GM18498 (cell line): ENCODE measurements around the gene ARHGEF37.

Source experiments
- ATAC-seq: cut with Tn5 transposase; IDR thresholded peaks from one replicate; pipeline ENCODE4 v1.9.1; 2021; ENCODE audit warnings: mild to moderate bottlenecking, moderate library complexity; ENCODE audit not compliant: unreplicated experiment

ARHGEF37 gene

DNA sequence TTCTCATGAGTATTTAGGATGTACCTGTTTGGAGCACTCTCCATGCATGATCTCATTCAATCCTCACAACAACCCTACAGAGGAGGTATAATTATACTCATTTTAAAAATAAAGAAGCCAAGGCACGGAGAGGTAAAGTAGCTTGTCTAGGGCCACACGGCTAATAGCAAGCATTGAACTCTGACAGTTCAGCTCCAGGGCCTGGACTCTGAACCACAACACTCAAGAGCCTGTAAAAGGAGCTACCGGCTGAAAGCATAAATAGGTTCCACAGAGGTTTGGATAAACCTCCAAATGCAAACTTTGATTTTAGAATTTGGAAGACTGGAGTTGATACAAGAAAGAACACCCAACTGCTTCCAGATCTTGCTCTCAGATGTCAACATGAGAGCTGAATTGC is 41.2 kb downstream of the ARHGEF37 start:
- no peak for ATAC-seq

DNA sequence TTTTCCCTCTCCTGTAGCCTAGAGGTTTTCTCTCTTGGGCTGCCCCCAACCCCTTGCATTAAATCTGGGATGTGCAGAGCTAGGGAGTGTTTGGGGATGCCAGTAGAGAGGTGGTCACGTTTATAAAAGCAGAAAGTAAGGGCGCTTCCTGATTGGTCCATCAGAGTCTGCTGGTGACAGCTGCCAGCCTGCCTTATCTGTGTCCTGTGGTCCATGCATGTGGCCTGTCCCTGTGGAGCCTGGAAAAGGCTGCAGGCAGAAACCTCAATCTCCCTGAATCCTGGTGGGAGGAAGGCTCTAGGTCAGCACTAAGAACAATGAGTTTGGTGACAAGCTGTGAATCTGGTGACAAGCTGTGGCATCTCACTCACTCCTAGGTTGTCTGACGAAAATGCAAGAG is 42.2 kb downstream of the ARHGEF37 start:
- ATAC-seq: no peak

GRCh38 chr5:149627070-149627469 is 45.8 kb downstream of the ARHGEF37 start:
- ATAC-seq: no peak

DNA sequence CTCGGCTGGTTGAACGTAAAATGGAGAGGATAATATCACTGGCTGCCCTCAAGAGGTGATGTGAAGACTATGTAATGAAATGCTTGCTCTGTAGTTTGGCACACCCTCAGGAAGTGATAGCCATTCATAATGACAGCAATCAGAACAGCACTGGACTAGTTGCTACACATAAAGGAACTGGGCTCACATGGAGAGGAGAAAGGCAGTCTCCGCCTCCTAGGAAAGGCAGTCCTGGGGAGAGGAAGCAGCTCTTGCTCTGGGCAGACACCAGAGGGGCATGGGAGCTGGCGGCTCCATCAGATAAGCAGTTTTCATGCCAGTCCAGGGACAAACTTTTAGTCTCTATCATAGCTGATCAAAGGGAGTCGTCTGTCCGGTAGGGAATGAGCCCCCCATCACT is 46.9 kb downstream of the ARHGEF37 start:
- no peak for ATAC-seq

- ATAC-seq: no peak
Observed at GRCh38 chr5:149628846-149629388, 47.6 kb downstream of the ARHGEF37 start.

- no peak for ATAC-seq
Observed at GRCh38 chr5:149629421-149629820, 48.1 kb downstream of the ARHGEF37 start.

DNA sequence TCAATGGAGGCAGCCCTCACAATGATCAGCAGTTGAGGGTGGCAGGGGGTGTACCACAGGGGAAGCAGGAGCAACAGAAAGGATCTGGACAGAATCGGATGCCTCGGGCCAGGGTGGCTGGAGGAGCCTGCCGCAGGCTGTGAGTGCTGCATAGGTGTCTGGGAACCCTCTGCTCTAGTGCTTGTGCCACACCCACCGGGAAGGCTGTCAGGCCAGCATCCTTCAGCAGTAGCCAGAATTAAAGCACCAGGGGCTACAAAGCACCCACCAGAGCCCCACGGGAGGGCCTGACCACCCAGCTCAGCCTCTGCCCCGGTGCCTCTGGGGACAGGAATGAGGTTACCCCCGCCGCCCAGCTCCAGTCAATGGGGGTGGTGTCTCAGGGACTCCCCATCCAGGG is 49.0 kb downstream of the ARHGEF37 start:
- no peak for ATAC-seq

DNA sequence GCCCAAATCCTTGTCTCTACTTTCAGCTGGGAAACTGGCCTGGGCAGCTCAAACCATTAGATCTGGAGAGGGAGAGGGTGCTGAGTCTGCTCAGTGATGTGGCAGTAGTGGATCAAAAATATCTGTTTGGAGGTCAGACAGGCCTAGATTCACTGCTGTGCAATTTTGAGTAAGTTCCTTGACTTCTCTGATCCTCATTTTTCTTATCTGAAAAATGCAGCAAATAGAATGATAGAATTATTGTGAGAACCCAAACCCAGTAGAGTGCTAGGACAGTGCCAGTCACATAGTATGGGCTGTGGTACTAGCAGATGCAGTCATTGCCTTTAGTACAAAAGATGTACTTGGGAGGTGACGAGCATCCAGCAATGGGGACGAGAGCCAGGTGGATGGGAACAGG is 50.2 kb downstream of the ARHGEF37 start:
- ATAC-seq: no peak

GRCh38 chr5:149632311-149633251 is 51.3 kb downstream of the ARHGEF37 start:
- no peak for ATAC-seq

GRCh38 chr5:149633476-149634350 is 52.4 kb downstream of the ARHGEF37 start:
- ATAC-seq: no peak

DNA sequence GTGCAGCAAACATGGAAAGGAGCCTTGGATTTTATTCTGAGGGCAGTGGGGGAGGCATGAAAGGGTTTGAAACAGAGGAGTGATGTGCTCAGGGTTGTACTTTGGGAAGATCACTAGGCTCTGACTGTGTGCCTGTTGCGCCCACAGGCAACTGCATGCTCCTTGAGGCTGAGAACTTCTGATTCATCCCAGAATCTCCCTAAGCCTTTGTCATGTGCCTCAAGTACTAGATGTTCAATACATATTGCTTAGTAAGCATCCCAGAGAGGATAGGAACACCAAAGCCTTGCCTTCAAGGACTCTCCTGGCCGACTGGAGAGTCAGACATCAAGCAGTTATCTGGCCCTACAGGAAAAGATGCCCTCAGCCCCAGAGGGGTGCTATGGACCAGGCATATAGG is 54.1 kb downstream of the ARHGEF37 start:
- no peak for ATAC-seq

DNA sequence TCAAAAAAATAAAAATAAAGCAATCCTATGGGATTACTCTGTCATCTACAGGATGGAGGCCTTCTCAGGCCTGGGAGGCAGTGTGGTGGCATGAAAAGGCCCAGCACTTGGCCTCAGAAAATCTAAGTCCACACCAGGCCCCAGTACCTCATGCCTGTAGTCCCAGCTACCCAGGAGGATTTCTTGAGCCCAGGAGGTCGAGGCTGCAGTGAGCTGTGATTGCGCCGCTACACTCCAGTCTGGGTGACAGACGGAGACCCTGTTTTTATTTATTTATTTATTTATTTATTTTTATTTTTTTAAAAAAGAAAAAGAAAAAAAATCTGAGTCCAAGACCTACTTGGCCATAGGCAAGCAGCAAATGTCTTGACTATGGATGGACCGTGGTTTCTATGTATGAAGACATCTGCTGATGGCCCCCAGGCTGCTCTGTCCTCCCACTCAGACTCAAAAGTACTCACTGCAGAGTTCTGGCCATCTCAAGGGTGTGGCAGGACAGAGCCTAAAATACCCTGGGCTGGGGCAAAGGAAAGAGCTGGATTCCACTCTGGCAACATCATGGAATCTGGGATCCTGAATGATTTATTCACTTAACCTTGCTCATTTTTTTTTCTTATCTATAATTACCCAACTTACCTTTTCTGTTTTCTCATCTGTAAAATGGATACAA is 55.0 kb downstream of the ARHGEF37 start:
- ATAC-seq: no peak

GRCh38 chr5:149636861-149637246 is 55.6 kb downstream of the ARHGEF37 start:
- ATAC-seq: peak; percentile 63

DNA sequence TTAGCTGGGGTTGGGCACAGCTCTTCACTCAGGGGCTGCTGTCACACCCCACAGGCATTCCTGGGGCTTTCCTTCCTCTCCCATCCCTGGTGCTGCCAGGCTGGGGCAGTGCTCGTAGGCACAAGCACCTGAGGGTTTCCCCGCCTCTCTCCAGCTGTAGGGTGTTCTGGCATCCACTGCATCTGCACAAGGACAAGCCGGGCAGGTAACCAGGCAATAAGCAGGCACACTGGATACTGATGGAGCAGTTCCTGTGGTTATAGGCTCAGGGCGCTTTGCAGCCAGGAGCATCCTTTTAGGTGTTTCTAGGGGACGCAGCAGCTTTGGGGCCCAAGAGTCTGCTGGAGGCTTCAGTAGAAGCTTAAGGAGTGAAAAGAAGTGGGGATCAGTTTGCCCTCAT is 56.8 kb downstream of the ARHGEF37 start:
- no peak for ATAC-seq

DNA sequence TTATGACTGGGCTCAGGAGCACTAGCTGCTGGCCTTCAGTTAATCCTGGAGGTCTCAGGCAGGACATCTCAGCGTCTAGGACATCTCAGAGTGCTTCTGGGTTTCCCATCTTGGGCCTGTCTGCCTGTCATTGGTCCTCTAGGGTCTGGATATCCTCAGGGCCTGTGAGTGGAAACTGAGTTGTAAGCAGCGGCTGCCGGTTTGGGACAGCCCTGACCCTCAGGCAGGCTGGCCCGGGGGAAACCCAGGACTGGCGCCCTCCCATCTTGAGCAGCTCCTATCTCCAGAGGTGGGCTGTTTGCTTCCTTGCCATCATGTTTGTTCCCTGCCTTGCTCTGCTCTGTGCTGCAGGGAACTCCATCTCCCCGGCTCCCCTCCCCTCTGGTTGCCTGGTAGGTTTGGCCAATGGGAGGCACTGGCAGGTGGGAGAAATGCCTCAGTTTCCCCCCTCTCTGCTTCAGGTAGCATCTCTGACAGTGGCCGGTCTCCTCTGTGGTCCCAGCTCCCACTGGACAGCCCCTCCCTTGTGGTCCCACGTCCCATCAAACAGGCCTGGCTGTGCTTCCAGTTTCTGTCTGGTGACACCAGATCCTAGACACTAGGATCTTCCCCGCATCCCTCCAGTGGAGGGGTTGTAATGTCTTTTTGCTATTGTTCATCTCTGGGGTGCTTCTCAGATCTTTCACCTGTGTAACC is 57.4 kb downstream of the ARHGEF37 start:
- ATAC-seq: no peak

DNA sequence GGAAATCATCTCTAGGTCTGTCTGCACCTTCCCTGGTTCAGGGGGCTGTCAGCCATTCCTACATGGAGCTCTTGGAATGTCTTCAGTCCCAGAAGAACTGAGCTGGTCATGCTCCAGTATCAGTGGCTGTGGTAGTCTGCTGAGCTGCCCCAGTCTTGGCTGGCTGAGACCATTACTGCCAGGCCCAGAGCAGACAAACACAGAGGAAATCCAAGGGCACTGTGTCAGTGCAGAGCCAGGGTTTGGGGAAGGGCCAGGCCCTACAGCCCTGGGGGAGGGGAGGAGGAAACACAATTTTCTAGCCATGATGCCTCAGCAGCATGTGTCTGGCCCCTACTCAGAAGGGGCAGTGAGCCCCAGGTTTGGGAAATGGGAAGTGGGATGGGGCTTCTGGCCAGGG is 58.4 kb downstream of the ARHGEF37 start:
- no peak for ATAC-seq

GRCh38 chr5:149640350-149640999 is 59.2 kb downstream of the ARHGEF37 start:
- ATAC-seq: no peak

DNA sequence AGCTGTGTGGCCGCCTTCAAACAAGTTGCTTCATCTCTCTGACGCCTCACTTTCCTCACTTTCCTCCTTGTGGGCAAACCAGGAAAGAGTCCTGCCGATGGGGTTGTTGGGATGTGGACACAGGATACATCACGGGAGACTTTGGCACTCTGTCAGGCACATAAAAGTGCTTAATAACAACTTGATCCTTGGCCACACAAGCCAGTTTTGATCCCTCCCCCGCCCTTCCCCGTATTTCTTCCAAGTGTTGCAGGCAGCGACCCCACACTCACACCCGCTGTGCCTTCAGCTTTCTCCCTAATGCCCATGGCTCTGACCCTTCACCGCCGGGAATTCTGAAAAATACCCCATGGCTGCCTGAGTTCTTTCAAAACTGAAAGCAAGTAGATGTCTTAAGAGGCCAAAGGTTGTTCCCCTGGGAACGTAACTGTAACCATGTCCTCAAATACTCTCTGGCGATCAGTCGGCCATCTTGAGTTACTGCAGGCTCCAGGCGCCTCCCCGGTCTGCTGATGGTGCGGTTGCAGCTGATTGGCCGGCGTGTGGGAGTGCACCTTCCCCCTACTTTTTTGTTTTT is 59.8 kb downstream of the ARHGEF37 start:
- no peak for ATAC-seq

DNA sequence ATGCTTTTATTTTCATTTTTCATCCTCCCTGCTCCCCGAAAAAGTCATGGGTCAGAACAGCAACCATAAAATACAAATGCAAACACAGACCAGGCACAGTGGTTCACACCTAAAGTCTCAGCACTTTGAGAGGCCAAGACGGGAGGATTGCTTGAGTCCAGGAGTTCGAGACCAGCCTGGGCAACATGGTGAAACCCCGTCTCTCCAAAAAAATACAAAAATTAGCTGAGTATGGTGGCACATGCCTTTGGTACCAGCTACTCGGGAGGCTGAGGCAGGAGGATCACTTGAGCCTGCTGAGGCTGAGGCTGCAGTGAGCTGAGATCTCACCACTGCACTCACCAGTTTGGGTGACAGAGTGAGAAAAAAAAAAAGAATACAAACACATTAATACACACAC is 60.3 kb downstream of the ARHGEF37 start:
- no peak for ATAC-seq

- no peak for ATAC-seq
Observed at GRCh38 chr5:149643781-149644180, 62.5 kb downstream of the ARHGEF37 start.
